ENCODE results near the gene FTO.

Gene FTO

DNA sequence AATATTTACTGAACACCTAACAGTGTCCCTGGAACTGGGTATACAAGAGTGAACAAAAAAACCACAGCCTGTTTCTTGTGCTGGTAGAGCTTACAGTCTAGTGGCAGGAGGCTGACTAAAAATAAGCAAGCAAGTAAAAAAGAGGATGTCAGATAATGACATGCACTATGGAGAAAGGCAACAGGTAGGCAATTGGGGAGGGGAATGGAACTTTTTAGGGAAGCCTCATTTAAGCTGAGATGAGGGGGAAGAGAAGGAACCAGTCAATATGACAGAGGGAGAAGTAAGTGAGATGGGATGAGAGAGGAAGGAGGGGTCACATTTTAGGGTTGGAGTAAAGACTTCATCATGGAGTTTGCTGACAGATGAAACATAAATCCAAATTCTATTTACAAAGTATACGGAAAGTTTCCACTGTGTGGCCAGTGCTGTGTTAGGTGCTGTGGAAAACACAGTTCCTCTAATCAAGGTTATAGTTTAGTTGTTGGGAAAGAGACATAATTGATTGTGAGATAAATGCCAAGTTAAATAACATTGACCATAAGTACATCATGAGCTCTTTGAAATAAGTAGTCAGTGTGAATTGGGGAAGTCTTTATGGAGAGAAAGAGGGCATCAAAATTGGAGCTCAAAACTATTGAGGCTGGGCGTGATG, 251.4 kb downstream of the FTO start:
- no peak overlapping the region for H3K4me3 ChIP-seq (ENCODE audit: low read depth, low read length)
- TF ChIP-seq, protein P1, sequence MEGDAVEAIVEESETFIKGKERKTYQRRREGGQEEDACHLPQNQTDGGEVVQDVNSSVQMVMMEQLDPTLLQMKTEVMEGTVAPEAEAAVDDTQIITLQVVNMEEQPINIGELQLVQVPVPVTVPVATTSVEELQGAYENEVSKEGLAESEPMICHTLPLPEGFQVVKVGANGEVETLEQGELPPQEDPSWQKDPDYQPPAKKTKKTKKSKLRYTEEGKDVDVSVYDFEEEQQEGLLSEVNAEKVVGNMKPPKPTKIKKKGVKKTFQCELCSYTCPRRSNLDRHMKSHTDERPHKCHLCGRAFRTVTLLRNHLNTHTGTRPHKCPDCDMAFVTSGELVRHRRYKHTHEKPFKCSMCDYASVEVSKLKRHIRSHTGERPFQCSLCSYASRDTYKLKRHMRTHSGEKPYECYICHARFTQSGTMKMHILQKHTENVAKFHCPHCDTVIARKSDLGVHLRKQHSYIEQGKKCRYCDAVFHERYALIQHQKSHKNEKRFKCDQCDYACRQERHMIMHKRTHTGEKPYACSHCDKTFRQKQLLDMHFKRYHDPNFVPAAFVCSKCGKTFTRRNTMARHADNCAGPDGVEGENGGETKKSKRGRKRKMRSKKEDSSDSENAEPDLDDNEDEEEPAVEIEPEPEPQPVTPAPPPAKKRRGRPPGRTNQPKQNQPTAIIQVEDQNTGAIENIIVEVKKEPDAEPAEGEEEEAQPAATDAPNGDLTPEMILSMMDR (IDR thresholded peaks at IDR 0.05; ENCODE audit: insufficient read depth, low read depth, low read length, missing control alignments): no peak
- DNase-seq (ENCODE audit: low read depth): no peak

DNA sequence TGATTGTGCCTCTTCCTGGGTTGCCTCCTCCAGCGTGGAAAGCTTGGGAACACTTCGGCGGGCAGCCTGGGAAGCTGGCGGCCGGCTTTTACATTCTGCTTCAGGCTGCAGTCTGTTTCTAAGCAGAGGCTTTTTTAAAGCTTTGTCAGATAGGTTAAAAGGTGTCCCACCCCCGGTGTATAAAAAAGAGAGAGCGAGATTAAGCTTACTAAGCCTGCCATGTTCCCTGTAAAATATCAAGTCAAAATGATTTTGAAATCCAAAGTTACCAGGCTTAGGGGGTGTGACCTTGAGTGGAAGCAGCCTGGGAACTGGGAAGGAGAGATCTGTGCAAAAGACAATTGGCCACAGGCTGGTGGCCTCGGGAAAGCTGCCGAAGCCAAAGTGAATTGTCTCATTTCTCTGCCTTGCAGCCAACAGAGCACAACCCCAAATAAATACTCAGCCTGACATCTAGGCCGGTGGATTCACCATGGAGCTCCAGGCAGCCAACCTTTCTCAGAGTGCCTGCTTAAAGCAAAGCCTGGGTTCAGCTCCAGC, 254.5 kb downstream of the FTO start:
- no peak overlapping the region for H3K4me3 ChIP-seq (ENCODE audit: low read depth, low read length)
- DNase-seq (ENCODE audit: low read depth): no peak
- TF ChIP-seq, protein P1 (IDR thresholded peaks at IDR 0.05; ENCODE audit: insufficient read depth, low read depth, low read length, missing control alignments): no peak

DNA sequence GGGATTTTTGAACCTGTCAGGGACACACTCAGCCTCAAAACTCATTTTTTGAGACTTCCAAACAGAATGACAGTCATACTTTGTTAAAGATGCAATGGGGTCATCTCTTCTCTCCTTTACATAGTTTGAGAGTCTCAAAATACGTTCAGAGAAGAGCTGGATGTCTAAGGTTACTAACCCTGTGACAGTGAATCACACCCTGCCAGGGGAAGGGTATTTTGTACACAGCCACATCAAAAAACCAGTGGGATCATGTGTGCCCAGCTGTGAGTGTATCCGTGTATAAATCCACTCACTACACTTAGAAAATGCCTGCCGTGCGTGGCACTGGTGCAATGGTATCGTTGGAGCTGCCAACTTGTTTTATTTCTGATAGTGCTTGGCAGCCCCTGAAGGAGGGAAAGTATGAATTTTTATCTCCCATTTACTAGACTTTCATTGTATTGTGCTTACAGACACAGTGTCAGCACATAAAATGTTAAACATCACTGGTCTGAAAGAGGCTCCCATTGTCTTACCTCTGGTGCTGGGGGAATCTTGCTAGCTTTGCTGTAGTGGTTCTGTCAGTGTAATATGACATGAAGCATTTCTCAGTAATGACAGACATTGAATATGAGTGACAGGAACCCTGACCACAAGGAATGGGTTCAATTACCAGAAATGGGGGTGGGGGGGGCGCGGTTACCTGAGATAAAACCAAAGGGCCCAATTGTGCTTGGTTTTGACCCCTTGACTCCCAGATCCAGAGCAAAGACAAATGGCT, 256.3 kb downstream of the FTO start:
- TF ChIP-seq, protein P1 (IDR thresholded peaks at IDR 0.05; ENCODE audit: insufficient read depth, low read depth, low read length, missing control alignments): no peak
- no peak for DNase-seq (ENCODE audit: low read depth)
- no peak overlapping the region for H3K4me3 ChIP-seq (ENCODE audit: low read depth, low read length)

DNA sequence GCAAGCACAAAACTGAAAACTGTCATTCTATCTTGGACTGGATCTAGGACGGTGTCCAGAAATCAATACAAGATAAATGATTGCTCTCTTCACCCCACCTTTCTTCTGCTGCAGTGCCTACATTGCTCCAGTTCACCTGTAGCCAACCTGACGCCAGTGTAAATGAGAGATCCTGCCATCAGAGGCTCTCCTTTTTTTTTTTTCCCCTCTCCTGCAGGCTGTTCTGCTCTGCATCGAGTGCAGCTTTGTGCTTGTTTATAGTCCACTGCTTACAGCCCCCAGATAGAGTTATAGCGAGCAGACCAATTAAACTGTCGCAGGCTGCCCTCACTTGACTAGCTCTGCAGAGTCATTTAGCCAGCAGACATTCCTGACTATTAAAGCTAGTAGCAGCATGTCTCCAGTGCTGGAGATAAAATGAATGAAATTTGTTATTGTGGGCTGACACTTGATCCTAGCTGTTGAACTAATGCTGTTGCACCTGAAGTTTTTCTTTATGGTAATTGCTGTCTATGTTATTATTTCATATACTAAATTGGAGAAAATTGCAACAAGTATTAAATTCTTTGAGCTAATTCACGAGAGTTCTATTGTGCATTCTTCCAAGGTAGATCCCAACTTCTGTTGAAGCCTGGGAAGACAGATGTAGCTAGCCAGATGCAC, 257.1 kb downstream of the FTO start:
- DNase-seq (ENCODE audit: low read depth): no peak
- TF ChIP-seq, protein P1 (IDR thresholded peaks at IDR 0.05; ENCODE audit: insufficient read depth, low read depth, low read length, missing control alignments): no peak
- no peak overlapping the region for H3K4me3 ChIP-seq (ENCODE audit: low read depth, low read length)

DNA sequence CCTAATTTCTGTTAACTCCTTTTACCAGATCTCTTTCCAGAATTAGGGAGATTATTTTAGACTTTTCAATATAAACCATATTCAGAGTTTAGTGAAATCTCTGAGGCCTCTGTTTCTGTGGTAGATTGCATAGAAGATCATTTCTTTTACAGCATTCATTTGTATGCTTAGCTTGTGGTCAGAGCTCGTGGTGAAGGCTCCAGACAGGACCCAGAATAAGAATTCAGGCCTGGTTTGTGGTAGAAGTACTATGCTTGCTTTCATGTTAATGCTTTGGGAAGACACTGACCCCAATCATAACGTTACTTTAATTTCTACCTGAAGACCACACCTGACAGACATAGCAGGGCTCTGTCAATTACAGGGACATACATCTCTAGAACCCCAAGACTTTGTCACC, 258.1 kb downstream of the FTO start:
- DNase-seq (ENCODE audit: low read depth): no peak
- no peak overlapping the region for H3K4me3 ChIP-seq (ENCODE audit: low read depth, low read length)
- TF ChIP-seq, protein P1 (IDR thresholded peaks at IDR 0.05; ENCODE audit: insufficient read depth, low read depth, low read length, missing control alignments): no peak

DNA sequence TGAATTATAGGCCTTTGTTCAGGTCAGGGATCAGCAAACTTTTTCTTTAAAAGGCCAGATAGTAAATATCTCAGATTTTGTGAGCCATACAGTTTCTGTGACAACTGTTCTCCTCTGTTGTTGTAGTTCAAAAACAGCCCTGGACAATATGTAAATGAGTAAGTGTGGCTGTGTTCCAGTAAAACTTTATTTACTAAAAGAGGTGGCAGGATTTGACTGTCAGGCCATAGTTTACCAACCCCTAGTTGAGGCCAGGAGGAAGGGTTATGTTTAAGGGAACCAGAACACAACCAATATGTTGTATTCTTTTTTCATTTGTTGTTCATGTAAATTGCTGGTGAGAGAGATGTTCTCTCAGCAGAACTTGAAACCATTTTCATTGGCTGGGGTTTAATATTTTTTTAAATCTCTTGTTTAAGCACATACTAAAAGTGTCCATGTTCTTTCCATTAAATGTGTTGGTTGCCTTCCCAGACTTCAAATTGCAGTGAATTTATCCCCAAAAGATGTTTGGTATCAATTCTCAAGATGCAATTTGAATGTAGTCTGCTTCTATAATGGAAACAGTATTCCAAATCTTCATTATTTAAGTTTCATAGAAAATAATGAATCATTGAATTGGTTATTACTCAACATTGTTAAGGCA, 260.3 kb downstream of the FTO start:
- DNase-seq (ENCODE audit: low read depth): no peak
- TF ChIP-seq, protein P1 (IDR thresholded peaks at IDR 0.05; ENCODE audit: insufficient read depth, low read depth, low read length, missing control alignments): no peak
- H3K4me3 ChIP-seq (ENCODE audit: low read depth, low read length): no peak overlapping the region

Measured in GM12865 (cell line).